Uterus (tissue), 2 donors: ENCODE results near the gene DSG1.

Experiments used
- POLR2A ChIP-seq, 2 donors: fragments of 450-650 bp; IDR thresholded peaks; one replicate each; pipeline ENCODE4 v1.6.1; 2016; ENCODE audit warnings: antibody characterized with exemption in 2 of 2, mild to moderate bottlenecking in 1 of 2, moderate library complexity in 1 of 2
- TF ChIP-seq, protein P1 (sequence below), 4 experiments: fragments of 200-600 bp in 2 of 4; fragments of 450-650 bp in 2 of 4; sonication (generic) in 2 of 4; IDR thresholded peaks; one replicate each; pipeline ENCODE4 v1.5.1; 2016 to 2019; ENCODE audit warnings: antibody characterized with exemption in 4 of 4, mild to moderate bottlenecking in 2 of 4, moderate library complexity in 1 of 4

DNA sequence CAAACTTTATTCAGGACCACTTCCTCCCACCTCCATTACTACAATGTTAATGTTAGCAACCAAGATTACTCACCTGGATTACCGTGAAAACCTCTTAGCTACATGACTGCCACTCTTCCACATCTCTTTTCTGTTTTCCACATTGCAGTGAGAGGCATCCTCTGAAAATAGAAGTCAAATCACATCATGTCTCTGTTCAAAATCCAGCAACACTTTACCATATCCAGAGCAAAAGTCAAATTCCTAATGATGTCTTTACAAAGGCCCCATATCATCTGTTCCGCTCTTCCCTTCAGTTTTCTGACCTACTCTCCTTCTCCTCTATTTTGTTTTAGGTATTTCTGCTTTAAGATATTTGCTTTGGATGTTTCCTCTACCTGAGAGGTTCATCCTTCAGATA, 37.5 kb upstream of the DSG1 start:
- TF ChIP-seq POLR2A (IDR thresholded peaks at IDR 0.05) = no peak
- TF ChIP-seq, protein P1, sequence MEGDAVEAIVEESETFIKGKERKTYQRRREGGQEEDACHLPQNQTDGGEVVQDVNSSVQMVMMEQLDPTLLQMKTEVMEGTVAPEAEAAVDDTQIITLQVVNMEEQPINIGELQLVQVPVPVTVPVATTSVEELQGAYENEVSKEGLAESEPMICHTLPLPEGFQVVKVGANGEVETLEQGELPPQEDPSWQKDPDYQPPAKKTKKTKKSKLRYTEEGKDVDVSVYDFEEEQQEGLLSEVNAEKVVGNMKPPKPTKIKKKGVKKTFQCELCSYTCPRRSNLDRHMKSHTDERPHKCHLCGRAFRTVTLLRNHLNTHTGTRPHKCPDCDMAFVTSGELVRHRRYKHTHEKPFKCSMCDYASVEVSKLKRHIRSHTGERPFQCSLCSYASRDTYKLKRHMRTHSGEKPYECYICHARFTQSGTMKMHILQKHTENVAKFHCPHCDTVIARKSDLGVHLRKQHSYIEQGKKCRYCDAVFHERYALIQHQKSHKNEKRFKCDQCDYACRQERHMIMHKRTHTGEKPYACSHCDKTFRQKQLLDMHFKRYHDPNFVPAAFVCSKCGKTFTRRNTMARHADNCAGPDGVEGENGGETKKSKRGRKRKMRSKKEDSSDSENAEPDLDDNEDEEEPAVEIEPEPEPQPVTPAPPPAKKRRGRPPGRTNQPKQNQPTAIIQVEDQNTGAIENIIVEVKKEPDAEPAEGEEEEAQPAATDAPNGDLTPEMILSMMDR (IDR thresholded peaks at IDR 0.05) = no peak
